GM21786 (cell line): ENCODE measurements around the gene CCNB2.
"Not testable (repeated sequence)": the region's sequence is repeated elsewhere in the genome, so short reads cannot be mapped to it uniquely, and the experiment has no call there.

Experiments used
- ATAC-seq: cut with Tn5 transposase; IDR thresholded peaks from one replicate; pipeline ENCODE4 v1.9.1; 2021; ENCODE audit not compliant: unreplicated experiment

CCNB2 gene

DNA sequence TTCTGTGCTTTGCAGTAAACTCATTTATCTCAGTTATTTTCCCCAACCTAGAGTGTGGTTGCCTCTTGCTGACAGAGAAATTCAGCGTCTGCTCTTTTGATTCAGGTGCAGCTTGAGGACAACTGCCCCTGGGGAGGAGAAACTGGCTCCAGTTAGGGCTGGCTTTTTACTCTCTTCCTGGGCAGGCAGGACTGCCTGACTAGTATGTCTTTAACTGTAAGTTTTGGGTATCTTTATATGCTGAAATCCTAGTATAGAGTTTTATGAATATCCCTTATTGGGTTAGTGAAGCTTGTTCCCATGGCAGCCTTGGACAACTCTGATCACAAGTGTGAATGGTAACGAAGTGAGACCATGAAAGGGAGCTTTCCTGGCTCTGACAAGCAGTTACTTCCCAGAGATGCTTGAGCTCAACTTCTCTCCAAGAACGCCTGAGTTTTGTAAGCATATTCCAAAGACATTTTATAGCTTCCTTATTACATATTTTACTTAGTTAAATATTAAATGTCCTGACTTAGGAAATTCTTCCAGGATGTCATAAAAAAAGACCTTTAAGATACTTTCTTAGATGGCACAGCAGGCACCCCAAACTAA, 27.1 kb downstream of the CCNB2 start:
- no peak for ATAC-seq

- ATAC-seq, result no peak
Measured at GRCh38 chr15:59133929-59134427, 29.0 kb downstream of the CCNB2 start.

- ATAC-seq, result no peak
Measured at GRCh38 chr15:59137566-59137965, 32.6 kb downstream of the CCNB2 start.

GRCh38 chr15:59138243-59138642, 33.3 kb downstream of the CCNB2 start:
- ATAC-seq, result no peak

DNA sequence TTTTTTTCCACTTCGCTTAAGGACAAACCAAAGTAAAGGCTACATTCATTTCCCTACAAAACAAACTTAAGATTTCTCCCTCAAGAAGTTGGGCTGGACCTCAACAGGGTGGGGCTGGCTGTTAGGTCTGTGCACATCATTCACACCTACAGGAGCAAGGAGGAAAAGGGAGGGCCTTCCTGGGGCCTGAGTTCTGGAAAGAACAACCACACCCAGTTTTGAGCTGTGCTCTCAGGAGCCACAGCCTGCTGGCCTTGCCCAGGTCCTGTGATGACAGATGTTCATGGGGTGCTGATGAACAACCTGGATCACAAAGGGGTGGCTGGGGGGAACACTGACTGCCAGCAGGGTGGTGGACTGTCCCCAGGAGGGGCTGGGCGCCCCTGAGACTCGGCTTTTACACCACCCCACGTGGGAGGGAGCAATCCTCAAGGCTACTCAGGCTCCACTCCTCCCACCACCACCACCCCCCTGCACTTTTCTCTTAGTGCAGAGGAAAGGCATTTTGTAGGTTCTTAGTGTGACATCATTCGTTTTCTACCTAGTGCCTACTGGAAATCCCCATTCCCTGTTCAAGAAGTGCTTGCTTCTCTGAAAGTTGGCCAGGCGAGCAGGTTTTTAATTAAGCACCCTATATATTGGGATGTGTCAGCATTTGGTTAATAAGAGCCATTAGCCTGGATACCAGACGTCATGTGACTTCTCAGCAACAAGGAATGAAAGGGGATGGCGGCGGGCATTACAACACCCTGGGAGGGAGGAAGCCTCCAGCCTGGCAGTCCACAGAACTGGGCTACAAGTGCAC, 35.7 kb downstream of the CCNB2 start:
- ATAC-seq, result no peak

DNA sequence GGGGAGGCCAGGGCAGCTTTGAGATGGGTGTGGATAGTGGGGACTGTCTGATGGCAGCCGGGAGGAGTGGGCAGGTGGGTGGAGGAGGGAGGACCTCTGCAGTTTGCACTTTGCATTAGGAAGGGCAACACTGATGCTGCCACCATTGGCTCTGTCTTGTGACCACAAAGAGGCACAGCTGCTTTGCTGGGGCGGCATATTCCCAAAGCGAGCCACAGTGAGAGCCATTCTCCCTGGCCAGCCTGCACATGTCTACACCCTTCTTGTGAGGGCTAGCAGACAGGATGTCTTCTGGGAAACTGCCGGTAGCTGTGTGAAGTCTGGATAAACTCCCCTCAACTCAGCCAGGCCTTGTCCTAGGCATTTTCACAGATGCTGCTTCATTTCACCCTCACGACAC, 38.3 kb downstream of the CCNB2 start:
- no peak for ATAC-seq

GRCh38 chr15:59144594-59144993, 39.6 kb downstream of the CCNB2 start:
- ATAC-seq, result not testable (repeated sequence)

DNA sequence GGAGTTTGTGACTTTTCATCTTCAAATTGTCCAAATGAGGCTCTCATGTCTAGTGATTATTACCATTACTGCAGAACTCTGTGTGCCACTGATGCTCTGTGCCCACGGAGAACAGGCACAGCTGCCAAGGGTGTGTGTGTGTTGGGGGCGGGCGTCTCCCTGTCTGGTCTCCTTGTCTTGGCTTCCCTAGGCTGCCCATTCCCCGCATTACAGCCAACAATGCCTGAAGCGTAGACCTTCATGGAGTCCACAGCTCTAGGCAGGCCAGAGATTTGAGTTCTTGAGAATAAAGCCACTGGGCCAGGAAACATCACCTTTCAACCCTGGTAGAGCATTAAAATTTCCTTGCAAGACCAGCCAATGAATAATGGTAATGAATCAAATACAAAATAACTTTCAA, 42.7 kb downstream of the CCNB2 start:
- ATAC-seq, result no peak

- ATAC-seq, result no peak
Measured at GRCh38 chr15:59148153-59148833, 43.3 kb downstream of the CCNB2 start.

GRCh38 chr15:59150185-59150584, 45.2 kb downstream of the CCNB2 start:
- no peak for ATAC-seq

GRCh38 chr15:59152694-59153450, 47.9 kb downstream of the CCNB2 start:
- ATAC-seq, result no peak

DNA sequence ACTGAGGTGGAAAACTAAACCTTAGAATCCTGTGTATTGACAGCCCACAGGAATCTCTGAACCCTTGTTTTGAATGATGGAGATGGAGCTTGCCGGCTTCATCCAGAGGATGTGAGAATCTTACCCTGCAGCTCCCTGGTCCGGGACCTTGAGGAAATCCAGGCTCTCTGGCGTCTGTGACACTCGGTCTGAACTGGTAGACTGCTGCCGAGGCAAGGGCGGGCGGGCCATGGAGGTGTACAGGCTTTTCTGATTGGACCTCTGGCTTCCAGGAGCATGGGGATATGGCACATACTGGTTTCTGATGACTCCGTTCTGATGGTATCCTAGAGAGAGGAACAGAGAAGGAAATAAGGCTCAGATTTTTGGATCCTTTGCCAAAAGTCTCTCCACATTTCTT, 48.5 kb downstream of the CCNB2 start:
- no peak for ATAC-seq

DNA sequence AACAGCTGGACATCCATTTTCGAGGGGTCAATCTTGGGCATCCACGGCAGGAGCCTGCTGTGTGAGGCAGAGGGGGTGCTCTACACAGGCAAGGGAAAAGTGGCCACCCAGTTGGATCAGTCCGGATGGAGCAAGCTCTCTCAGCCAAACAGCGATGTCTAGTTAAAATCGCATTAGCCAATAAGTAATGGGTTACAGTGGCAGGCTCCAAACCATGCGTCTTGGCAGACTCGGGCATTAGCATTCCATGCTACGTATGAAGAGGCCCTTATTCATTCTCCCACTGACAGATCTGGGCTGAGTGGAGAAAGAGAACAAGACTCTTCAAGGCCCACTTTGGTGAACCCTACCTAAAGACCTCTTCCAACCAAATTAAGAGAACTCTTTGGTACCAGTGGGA, 49.3 kb downstream of the CCNB2 start:
- no peak for ATAC-seq

DNA sequence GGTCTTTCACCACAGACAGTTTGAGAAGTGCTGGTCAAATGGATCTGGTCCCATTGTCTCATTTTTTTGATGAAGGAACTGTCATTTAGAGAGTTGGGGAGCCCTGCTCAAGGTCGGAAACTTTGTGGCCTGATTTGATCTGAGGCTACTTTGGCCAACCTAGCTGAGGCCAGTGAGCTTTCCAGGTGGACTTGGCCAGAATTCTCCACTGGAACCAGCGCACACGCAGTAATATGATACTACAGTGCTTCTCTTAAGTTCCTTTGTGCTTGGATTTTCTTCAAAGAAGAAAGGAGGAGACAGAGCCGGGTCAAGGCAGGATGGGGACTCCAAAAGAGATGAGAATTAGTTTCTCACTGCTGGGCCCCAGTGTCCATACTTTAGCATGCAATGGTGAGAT, 50.5 kb downstream of the CCNB2 start:
- no peak for ATAC-seq

DNA sequence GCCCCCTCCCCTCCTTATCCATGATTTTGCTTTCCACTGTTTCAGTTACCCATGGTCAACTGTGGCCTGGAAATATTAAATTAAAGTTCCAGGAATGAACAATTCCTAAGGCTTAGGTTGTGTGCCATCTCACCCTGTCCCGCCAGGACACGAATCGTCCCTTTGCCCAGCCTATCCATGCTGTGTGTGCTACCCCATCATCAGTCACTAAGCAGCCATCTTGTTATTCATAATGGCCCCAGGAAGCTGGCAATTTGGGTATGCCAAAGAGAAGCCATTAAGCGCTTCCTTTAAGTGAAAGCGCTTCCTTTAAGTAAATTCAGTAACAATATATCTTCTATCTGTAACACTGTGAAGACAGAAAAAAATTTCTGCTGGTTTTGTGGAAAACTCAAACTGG, 52.5 kb downstream of the CCNB2 start:
- no peak for ATAC-seq

DNA sequence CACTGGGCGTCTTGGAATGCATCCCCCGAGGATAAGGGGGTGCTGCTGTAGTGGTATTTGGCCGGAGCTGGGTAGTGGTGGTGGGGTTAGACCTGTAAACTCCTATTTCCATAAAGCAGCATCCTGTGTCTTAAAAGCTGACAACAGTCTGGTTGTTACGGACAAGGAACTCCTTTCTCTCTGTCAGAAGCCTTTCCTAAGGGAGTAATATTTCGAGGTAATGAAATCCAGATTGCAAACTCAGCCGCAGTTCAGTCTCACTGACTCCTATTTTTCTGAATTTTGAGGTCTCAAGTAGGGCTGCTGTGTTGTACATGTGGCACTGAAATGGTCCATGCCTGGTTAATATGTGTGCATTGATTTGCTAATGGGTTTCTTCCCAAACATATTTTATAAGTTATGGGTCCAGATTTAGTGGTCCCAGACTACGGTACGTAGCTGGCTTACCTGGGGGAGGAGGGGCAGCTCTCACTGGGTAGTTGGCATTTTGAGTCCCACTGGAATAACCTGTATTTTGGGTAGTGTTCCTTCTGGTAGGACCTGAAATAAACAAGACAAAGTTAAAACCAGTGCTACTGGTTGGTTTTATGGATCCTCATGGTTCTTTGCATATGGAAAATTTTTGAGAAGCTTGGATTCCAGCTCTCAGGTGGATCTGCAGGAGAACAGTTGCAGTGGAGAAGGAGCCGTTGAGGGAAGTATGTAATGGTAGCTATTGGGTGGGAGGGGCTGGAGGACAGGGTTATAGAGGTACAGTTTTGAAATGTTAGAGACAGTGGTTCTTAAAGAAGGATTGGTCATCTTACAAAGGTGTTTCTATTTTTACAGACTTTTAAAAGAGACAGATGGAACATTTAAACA, 53.1 kb downstream of the CCNB2 start:
- no peak for ATAC-seq

GRCh38 chr15:59158701-59159034, 53.7 kb downstream of the CCNB2 start:
- no peak for ATAC-seq

- ATAC-seq, result no peak
Measured at GRCh38 chr15:59159210-59159609, 54.3 kb downstream of the CCNB2 start.

GRCh38 chr15:59160880-59161593, 56.1 kb downstream of the CCNB2 start:
- no peak for ATAC-seq

- not testable (repeated sequence) for ATAC-seq
Measured at GRCh38 chr15:59162080-59162479, 57.1 kb downstream of the CCNB2 start.
